PC-9 (cell line): ENCODE results near the gene GATA3.

Experiments
- CTCF ChIP-seq: fragments of 200-600 bp; sonication (generic); conservative IDR thresholded peaks from 2 replicates; pipeline ENCODE4 v1.6.1; 2017; ENCODE audit warnings: mixed run types, antibody characterized with exemption, mild to moderate bottlenecking, moderate library complexity
- EZH2 ChIP-seq: fragments of 200-600 bp; sonication (generic); IDR thresholded peaks from 2 replicates; pipeline ENCODE4 v1.8.0; 2017; ENCODE audit warnings: antibody characterized with exemption, low read depth

GRCh38 chr10:8060704-8061121 lies 6.2 kb downstream of the GATA3 start:
- TF ChIP-seq EZH2 (no peak), CTCF (no peak)
